HG02763 (cell line): ENCODE measurements around the gene RMI2.

Source experiments
- ATAC-seq: cut with Tn5 transposase; IDR thresholded peaks from one replicate; pipeline ENCODE4 v1.9.1; 2021; ENCODE audit warnings: mild to moderate bottlenecking, moderate library complexity; ENCODE audit not compliant: unreplicated experiment

Gene RMI2

GRCh38 chr16:11309895-11310633 is 35.2 kb upstream of the RMI2 start:
- ATAC-seq = peak; percentile 45

- ATAC-seq = no peak
These were observed 34.7 kb upstream of the RMI2 start for GRCh38 chr16:11310634-11310977.

GRCh38 chr16:11310997-11311561 is 34.2 kb upstream of the RMI2 start:
- ATAC-seq = peak; percentile 39

- ATAC-seq = no peak
These were observed 32.4 kb upstream of the RMI2 start for GRCh38 chr16:11312718-11313492.

GRCh38 chr16:11313493-11314308 is 31.6 kb upstream of the RMI2 start:
- ATAC-seq = no peak

- no peak for ATAC-seq
These were observed 30.9 kb upstream of the RMI2 start for GRCh38 chr16:11314309-11314894.

- no peak for ATAC-seq
These were observed 29.7 kb upstream of the RMI2 start for GRCh38 chr16:11315510-11315909.

GRCh38 chr16:11316331-11317015 is 28.8 kb upstream of the RMI2 start:
- no peak for ATAC-seq

- ATAC-seq = no peak
These were observed 26.4 kb upstream of the RMI2 start for GRCh38 chr16:11318817-11319216.

- ATAC-seq = no peak
These were observed 25.6 kb upstream of the RMI2 start for GRCh38 chr16:11319529-11320146.

- no peak for ATAC-seq
These were observed 25.1 kb upstream of the RMI2 start for GRCh38 chr16:11320170-11320569.

- ATAC-seq = no peak
These were observed 23.6 kb upstream of the RMI2 start for GRCh38 chr16:11321662-11322061.

- ATAC-seq = no peak
These were observed 22.4 kb upstream of the RMI2 start for GRCh38 chr16:11322823-11323222.

- no peak for ATAC-seq
These were observed 21.5 kb upstream of the RMI2 start for GRCh38 chr16:11323551-11324336.

- ATAC-seq = no peak
These were observed 19.7 kb upstream of the RMI2 start for GRCh38 chr16:11325404-11326083.

- no peak for ATAC-seq
These were observed 19.0 kb upstream of the RMI2 start for GRCh38 chr16:11326084-11326736.

- ATAC-seq = no peak
These were observed 18.5 kb upstream of the RMI2 start for GRCh38 chr16:11326737-11327276.
